Breast epithelium (tissue), 4 donors: ENCODE data around the gene ALOX15B. TPM values are rescaled to one million over a fixed set of nuclear protein-coding genes. Genes with fewer than 3 reads are reported as not detected.
A peak's percentile ranks its signal among the peaks of the same experiment; 100 is the strongest.

ENCODE experiments used
- DNase-seq, 2 donors: peaks; one replicate each; pipeline ENCODE4 v3.0.0-alpha.2; 2019; ENCODE audit warnings: low spot score in 2 of 2
- H3K27ac ChIP-seq, 2 donors: fragments of 200-600 bp; sonication (generic) in 1 of 2; one replicate each; pipeline ENCODE4 v1.5.1; 2016 to 2019; ENCODE audit warnings: mild to moderate bottlenecking in 1 of 2
- H3K27me3 ChIP-seq, 2 donors: fragments of 200-600 bp; sonication (generic) in 1 of 2; one replicate each; pipeline versions ENCODE4 v1.5.1 to v1.6.0; 2017 to 2019; ENCODE audit warnings: control low read depth in 1 of 2, mild to moderate bottlenecking in 1 of 2
- H3K36me3 ChIP-seq: fragments of 200-600 bp; one replicate; pipeline ENCODE4 v1.5.1; 2019
- H3K4me1 ChIP-seq, 2 donors: fragments of 200-600 bp; sonication (generic); one replicate each; pipeline ENCODE4 v1.5.1; 2016 to 2019; ENCODE audit warnings: control low read depth in 1 of 2
- H3K4me3 ChIP-seq, 3 donors: fragments of 200-600 bp; sonication (generic); 1 replicate in 2 of 3; 2 replicates in 1 of 3; pipeline ENCODE4 v1.5.1; 2016 to 2019; ENCODE audit warnings: mild to moderate bottlenecking in 3 of 3, moderate library complexity in 2 of 3
- H3K9me3 ChIP-seq, 2 donors: fragments of 200-600 bp; sonication (generic) in 1 of 2; one replicate each; pipeline ENCODE4 v1.5.1; 2016 to 2019; ENCODE audit warnings: control low read depth in 1 of 2
- POLR2A ChIP-seq: fragments of 450-650 bp; IDR thresholded peaks from one replicate; pipeline ENCODE4 v1.6.1; 2016; ENCODE audit warnings: antibody characterized with exemption, mild to moderate bottlenecking, moderate library complexity
- POLR2AphosphoS5 ChIP-seq, 3 donors: sonication (generic); formaldehyde crosslinking; IDR thresholded peaks; one replicate each; pipeline ENCODE4 v1.6.1; 2017; ENCODE audit warnings: antibody characterized with exemption in 3 of 3
- intact Hi-C: fragments of 100-400 bp; cut with DNase I; formaldehyde crosslinking; loops from one replicate; pipeline ENCODE4 v1.15.1; 2023; ENCODE audit warnings: low total_unique reads
- total RNA-seq, 3 donors: library from RNA; depleted of rRNA; stranded (reverse); fragments of >200 nt; gene quantifications; one replicate each; pipeline ENCODE4 v1.1.0, GENCODE V29; 2016
- TF ChIP-seq, protein P1 (sequence below), 3 donors: fragments of 450-650 bp; IDR thresholded peaks; one replicate each; pipeline ENCODE4 v1.5.1; 2016 to 2017; ENCODE audit warnings: antibody characterized with exemption in 3 of 3, mild to moderate bottlenecking in 3 of 3, moderate library complexity in 3 of 3

The ALOX15B gene
- total RNA-seq, 3 donors from 2014 or later: 3.3 to 38.3 (median 12.3) TPM

DNA sequence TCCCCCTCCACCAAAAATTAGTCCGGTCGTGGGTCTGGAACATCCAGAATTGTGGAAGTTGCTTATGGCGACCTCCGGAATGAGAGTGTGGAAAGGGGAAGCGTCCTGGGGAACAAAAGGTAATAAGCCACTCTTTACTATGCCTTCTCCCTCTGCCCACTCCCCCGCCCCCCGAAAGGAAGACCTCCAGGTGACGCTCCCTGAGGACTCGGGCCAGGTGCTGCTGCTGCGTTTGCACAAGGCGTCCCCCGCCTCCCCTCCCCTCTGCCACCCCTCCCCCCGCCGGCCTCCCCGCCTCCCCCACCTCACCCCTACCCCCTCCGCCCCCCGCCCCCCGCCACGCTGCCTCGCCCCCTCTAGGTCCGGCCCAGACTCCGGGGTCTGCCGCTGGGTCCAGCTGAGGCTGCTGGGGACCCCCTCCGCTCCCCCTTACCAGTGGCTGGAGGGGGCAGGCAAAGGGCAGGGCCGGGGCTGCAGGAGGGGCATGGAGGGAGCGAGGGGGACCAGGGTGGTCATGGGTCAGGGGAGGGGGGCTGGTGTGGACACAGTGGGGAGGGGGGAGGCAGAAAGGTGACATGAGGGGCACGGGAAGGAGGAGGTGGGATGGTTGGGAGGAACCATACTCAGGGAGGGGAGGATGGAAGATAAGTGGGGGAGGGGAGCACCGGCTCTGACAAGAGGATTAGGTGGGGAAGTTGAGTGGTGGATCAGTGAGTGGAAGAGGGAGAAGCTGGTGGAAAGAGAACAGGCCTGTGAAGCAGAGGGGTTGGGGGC lies 25.1 kb downstream of the ALOX15B start:
- no peaks in the 10 kb centered on the region for H3K4me1 ChIP-seq
- H3K36me3 ChIP-seq: no peaks in the 10 kb centered on the region
- intact Hi-C loops: no loop called here
- no peak for TF ChIP-seq POLR2A
- TF ChIP-seq, protein P1, sequence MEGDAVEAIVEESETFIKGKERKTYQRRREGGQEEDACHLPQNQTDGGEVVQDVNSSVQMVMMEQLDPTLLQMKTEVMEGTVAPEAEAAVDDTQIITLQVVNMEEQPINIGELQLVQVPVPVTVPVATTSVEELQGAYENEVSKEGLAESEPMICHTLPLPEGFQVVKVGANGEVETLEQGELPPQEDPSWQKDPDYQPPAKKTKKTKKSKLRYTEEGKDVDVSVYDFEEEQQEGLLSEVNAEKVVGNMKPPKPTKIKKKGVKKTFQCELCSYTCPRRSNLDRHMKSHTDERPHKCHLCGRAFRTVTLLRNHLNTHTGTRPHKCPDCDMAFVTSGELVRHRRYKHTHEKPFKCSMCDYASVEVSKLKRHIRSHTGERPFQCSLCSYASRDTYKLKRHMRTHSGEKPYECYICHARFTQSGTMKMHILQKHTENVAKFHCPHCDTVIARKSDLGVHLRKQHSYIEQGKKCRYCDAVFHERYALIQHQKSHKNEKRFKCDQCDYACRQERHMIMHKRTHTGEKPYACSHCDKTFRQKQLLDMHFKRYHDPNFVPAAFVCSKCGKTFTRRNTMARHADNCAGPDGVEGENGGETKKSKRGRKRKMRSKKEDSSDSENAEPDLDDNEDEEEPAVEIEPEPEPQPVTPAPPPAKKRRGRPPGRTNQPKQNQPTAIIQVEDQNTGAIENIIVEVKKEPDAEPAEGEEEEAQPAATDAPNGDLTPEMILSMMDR (IDR thresholded peaks at IDR 0.05): no peak
- no peak for TF ChIP-seq POLR2AphosphoS5 (IDR thresholded peaks at IDR 0.05)
- H3K4me3 ChIP-seq: peak overlapping the region in 1 of 3 donors; percentile 13
- H3K27ac ChIP-seq: no peak overlapping the region
- no peak for DNase-seq
- peaks cover 4 to 40% of the 10 kb centered on the region in 2 donors for H3K27me3 ChIP-seq
- no peaks in the 10 kb centered on the region for H3K9me3 ChIP-seq

DNA sequence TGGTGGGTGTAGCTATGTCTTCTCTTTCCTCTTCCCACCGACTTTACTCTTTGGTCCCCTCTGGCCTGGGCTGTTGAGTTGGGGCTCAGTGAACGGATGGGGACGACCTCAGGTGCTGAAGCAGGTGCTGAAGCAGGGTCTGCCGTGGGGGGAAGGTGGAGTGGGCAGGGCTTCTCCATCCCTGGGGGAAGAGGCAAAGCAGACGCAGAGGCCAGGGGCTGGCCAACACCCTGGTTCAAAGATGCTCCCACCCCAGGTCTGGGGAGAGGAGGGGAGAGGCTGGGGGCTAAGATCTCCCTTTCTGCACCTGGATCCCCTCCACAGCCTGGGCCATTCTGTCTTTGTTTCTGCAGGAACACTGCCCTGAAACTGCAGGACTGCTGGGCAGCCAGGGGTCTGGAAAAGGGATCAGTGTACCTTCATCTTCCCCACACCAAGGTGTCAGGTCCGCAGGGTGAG lies 25.7 kb downstream of the ALOX15B start:
- H3K4me3 ChIP-seq: no peak overlapping the region
- intact Hi-C loops: no loop called here
- H3K9me3 ChIP-seq: no peaks in the 10 kb centered on the region
- no peak for TF ChIP-seq POLR2AphosphoS5 (IDR thresholded peaks at IDR 0.05)
- TF ChIP-seq, protein P1 (IDR thresholded peaks at IDR 0.05): no peak
- TF ChIP-seq POLR2A: no peak
- no peak overlapping the region for H3K27ac ChIP-seq
- H3K36me3 ChIP-seq: no peaks in the 10 kb centered on the region
- H3K4me1 ChIP-seq: no peaks in the 10 kb centered on the region
- DNase-seq: no peak
- peaks cover 4 to 35% of the 10 kb centered on the region in 2 donors for H3K27me3 ChIP-seq

DNA sequence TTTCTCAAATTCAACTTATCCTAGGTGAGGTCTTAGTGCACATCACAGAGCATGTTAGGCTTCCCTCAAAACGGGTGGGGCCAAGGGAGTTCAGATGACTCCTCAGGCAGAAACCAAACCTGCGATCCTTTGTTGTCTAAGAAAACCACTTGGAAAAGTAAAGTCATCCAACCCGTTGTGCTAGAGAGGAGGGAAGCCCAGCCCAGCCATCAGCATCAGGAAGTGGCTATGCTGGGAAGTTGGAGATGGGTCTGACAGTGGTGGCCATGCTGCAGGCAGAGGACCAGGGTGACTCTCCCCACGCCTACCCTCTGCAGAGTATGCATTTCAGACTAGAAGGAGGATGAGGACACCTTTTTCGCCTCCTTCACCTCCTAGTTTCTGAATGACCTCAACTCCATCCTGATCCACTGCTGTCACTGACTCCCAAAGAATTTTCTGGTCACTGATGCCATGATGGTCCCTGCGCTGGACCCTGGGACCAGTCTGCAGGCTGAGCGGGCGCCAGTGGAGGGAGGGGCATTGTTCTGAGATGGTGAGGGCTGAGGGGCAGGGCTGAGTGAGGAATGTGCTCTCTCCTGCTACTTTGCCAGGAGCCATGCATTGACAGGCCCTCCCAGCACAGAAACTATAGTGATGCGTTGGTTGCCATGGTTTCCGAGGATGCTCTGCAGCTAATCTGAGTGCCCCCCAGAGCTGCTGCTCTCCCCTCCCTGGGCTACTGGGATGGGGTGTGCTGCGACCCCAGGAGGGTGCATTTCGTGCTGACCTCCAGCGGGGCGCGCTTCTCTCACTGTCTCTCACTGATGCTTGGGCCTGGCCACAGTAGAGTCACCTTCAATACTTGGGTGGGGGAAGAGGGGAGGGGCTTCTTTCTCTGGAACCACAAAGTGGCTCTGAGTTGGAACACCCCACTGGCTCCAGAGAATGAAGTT lies 28.2 kb downstream of the ALOX15B start:
- TF ChIP-seq, protein P1 (IDR thresholded peaks at IDR 0.05): no peak
- TF ChIP-seq POLR2AphosphoS5 (IDR thresholded peaks at IDR 0.05): no peak
- TF ChIP-seq POLR2A: no peak
- no peak for DNase-seq
- Histone ChIP-seq H3K36me3 (no peaks in the 10 kb centered on the region), H3K27ac (no peak overlapping the region), H3K27me3 (peaks cover 9 to 32% of the 10 kb centered on the region in 2 donors), H3K4me3 (no peak overlapping the region), H3K4me1 (no peaks in the 10 kb centered on the region), H3K9me3 (no peaks in the 10 kb centered on the region)
- intact Hi-C loops: no loop called here

DNA sequence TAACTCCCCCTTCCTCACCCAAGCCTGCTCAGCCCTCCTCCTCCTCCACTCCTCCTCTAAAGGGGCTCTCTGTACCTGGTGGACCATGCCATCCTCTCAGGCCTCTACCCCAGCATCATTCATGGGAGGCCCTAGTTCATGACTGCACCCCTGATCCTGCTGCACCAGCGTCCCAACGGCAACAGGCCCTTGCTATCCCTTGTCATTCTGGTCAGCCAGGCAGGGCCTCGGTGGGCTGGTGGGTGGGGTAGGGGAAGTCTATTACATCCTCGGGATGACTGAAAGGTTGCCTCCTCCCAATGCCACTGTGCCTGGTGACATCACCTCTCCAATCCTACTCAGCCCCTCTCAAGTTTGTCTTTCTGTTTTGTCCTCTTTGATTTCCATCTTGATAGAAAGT lies 28.9 kb downstream of the ALOX15B start:
- DNase-seq: no peak
- H3K4me1 ChIP-seq: peaks cover 0 to 1% of the 10 kb centered on the region in 2 donors
- intact Hi-C loops: no loop called here
- peaks cover 10 to 32% of the 10 kb centered on the region in 2 donors for H3K27me3 ChIP-seq
- no peak overlapping the region for H3K4me3 ChIP-seq
- H3K36me3 ChIP-seq: no peaks in the 10 kb centered on the region
- H3K9me3 ChIP-seq: no peaks in the 10 kb centered on the region
- H3K27ac ChIP-seq: no peak overlapping the region
- TF ChIP-seq, protein P1 (IDR thresholded peaks at IDR 0.05): no peak
- no peak for TF ChIP-seq POLR2A
- no peak for TF ChIP-seq POLR2AphosphoS5 (IDR thresholded peaks at IDR 0.05)
